D721Med (cell line): Measurements from ENCODE around the gene VPS25.

Experiments used
- DNase-seq: peaks from one replicate; pipeline ENCODE4 v3.0.0; 2011; ENCODE audit warnings: low spot score; ENCODE audit not compliant: insufficient read length
- FAIRE-seq: peaks from 2 replicates; lab custom pipeline; 2011; peaks lifted over from hg19 to GRCh38; lab: Jason Lieb, UNC
- CTCF ChIP-seq: IDR thresholded peaks from 2 replicates; pipeline ENCODE4 v1.5.1; 2012; ENCODE audit warnings: mild to moderate bottlenecking, control low read depth; ENCODE audit not compliant: insufficient read depth; ENCODE audit errors: missing control alignments

VPS25 gene

GRCh38 chr17:42781639-42782165, 8.5 kb downstream of the VPS25 start:
- no peak for FAIRE-seq
- TF ChIP-seq CTCF: no peak
- DNase-seq: no peak

GRCh38 chr17:42782166-42783061, 9.2 kb downstream of the VPS25 start:
- no peak for TF ChIP-seq CTCF
- no peak for FAIRE-seq
- DNase-seq: no peak

- DNase-seq (no peak), FAIRE-seq (no peak)
- no peak for TF ChIP-seq CTCF
These were observed 10.0 kb downstream of the VPS25 start for GRCh38 chr17:42783062-42783790.

- DNase-seq (no peak), FAIRE-seq (no peak)
- TF ChIP-seq CTCF: no peak
These were observed 10.5 kb downstream of the VPS25 start for GRCh38 chr17:42783791-42784138.

GRCh38 chr17:42784409-42784808, 11.2 kb downstream of the VPS25 start:
- no peak for TF ChIP-seq CTCF
- no peak for DNase-seq
- no peak for FAIRE-seq

GRCh38 chr17:42784811-42785592, 11.8 kb downstream of the VPS25 start:
- DNase-seq (no peak), FAIRE-seq (no peak)
- no peak for TF ChIP-seq CTCF
